ENCODE measurements around the gene RASSF1.

Gene RASSF1

DNA sequence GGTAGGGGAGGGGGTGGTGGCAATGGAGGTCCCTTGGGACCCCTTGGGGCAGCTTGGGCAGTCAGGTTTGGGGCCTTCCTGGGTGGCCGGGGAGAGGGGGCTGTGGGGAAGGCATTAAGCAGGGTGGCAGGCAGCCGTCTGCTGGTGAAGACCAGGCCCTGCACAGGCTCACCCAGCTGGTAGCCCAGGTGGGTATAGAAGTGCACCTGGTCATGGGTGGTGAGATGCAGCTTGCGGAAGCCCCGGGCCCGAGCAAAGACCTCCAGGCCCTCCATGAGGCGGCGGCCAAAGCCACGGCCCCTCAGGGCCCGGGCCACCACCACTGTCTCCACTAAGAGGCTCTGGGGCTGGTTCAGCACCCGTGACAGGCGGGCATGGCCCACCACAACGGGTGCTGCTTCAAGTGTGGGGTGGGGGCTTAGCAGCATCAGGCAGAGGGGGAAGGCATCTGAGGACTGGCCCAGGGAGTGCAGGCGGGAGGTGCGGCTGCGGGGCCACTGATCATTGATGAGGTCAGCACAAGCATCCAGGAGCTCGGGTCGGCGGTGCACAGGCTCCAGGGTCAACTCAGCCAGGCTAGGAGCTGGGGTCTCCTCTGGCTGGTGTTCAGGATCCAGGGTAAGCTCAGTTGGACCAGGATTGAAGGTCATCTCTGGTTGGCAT is 43.8 kb downstream of the RASSF1 start:
- no peak for DNase-seq (ENCODE audit: low read depth, low spot score)
- POLR2A ChIA-PET, result no interaction called here
- CTCF ChIA-PET, result interaction anchor here (1.0 to 3.5 kb wide), 3 partner anchors 18 to 51 kb away, joined by 3 to 12 read pairs (median 4); no protein-coding TSS in a partner anchor
- TF ChIP-seq, protein P1, sequence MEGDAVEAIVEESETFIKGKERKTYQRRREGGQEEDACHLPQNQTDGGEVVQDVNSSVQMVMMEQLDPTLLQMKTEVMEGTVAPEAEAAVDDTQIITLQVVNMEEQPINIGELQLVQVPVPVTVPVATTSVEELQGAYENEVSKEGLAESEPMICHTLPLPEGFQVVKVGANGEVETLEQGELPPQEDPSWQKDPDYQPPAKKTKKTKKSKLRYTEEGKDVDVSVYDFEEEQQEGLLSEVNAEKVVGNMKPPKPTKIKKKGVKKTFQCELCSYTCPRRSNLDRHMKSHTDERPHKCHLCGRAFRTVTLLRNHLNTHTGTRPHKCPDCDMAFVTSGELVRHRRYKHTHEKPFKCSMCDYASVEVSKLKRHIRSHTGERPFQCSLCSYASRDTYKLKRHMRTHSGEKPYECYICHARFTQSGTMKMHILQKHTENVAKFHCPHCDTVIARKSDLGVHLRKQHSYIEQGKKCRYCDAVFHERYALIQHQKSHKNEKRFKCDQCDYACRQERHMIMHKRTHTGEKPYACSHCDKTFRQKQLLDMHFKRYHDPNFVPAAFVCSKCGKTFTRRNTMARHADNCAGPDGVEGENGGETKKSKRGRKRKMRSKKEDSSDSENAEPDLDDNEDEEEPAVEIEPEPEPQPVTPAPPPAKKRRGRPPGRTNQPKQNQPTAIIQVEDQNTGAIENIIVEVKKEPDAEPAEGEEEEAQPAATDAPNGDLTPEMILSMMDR (IDR thresholded peaks at IDR 0.05; ENCODE audit: insufficient read depth, low read length, missing control alignments), result no peak
- H3K4me3 ChIP-seq (ENCODE audit: low read depth, low read length), result no peak overlapping the region

DNA sequence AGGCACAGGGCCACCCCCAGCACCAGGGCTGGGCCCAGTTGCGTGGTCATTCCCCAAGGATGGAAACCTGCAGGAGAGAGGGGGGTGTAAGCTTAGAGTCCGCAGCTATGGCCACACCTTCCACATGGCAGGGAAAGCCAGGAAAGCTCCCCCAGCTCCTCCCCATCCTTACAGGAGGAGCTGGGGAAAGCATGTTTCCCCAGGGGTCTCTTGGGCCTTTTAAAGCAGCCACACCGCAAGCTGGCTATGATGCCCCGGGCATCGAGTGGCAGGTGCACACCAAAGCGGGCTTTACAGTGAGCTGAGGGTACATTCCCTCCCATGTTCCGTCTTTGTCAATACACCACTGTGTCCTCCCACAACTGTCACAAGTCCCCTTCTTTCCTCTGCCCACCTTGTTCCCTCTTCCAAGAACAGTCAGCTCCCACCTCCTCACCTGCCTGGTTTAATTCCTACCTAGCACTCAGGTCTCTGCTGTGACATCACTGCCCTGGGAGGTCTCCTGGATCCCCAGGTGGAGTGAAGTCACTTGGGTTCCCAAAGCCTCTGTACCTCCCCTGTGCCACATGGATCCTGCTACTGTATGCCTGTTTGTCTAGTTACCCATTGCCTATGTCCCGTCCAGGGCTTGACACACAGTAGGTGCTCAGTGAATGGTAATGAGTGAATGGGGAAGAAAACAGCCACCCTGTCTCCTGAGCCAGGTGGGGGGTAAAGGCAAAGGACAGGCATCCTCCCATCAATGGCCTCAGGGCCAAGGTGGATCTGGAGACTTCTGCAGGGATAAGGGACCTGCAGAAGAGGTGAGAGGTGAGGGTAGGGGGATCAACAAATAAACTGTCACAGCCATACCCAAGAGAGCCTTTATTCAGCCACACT is 44.8 kb downstream of the RASSF1 start:
- no peak overlapping the region for H3K4me3 ChIP-seq (ENCODE audit: low read depth, low read length)
- TF ChIP-seq, protein P1 (IDR thresholded peaks at IDR 0.05; ENCODE audit: insufficient read depth, low read length, missing control alignments), result no peak
- CTCF ChIA-PET, result no interaction called here
- POLR2A ChIA-PET, result no interaction called here
- no peak for DNase-seq (ENCODE audit: low read depth, low spot score)

DNA sequence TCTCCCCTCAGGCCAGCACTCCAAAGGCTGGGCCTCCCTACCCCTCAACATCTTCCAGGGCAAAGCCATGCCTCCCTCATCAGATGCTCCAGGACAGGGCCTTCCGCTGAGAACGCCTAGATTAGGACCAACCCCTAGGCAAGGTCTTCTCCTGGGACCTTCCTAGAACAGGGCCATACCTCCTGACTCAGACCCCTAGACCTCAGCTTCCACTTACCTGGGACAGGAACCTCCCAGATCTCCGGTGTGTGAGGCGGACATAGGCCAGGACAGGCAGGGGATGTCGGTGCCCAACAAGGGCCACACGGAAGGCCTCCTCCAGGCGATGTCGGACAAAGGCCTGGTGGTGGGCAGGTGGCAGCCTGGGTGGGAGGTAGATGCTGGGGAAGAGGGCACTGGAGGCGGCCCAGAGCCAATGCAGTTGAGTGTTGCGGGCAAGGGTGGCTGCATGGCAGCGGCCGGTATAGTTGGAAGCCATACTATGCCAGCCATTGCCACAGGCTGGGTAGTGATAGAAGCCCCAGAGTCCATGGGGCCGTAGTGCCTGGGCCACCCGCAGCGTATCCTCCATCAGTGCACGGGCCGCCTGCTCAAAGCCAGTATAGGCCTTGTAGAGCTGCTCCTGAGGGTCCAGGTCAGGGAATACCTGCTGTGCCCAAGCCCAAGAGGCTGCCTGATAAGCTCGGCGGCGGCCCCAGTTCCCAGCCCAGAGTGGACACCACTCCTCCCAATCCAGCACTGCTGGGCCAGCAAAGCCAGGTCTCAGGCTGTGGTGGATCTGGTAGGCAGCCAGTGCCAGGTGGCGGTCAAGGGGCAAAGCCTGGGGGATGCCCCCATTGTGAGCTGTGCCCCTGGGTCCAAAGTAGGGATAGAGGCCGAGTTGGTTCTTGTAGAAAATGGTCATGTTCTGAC is 45.9 kb downstream of the RASSF1 start:
- H3K4me3 ChIP-seq (ENCODE audit: low read depth, low read length), result no peak overlapping the region
- POLR2A ChIA-PET, result no interaction called here
- CTCF ChIA-PET, result interaction anchor here (1.4 kb wide), 1 partner anchor 48 kb away, joined by 3 read pairs; no protein-coding TSS in a partner anchor
- TF ChIP-seq, protein P1 (IDR thresholded peaks at IDR 0.05; ENCODE audit: insufficient read depth, low read length, missing control alignments), result no peak
- DNase-seq (ENCODE audit: low read depth, low spot score), result no peak

DNA sequence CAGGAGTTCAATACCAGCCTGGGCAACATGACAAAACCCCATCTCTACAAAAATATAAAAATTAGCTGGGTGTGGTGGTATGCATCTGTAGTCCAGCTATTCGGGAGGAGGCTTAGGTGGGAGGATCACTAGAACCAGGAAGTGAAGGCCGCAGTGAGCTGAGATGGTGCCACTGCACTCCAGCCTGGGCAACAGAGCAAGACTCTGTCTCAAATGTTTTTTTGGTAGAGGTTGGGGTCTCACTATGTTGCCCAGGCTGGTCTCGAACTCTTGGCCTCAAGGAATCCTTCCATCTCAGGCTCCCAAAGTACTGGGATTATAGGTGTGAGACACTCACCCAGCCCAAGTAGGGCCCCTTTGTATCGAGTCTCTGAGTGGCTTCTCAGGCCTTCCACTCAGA is 46.5 kb downstream of the RASSF1 start:
- POLR2A ChIA-PET, result no interaction called here
- CTCF ChIA-PET, result interaction anchor here (1.0 to 7.0 kb wide), 3 partner anchors 48 to 100 kb away, joined by 3 to 31 read pairs (median 3); no protein-coding TSS in a partner anchor
- TF ChIP-seq, protein P1 (IDR thresholded peaks at IDR 0.05; ENCODE audit: insufficient read depth, low read length, missing control alignments), result no peak
- DNase-seq (ENCODE audit: low read depth, low spot score), result no peak
- no peak overlapping the region for H3K4me3 ChIP-seq (ENCODE audit: low read depth, low read length)

DNA sequence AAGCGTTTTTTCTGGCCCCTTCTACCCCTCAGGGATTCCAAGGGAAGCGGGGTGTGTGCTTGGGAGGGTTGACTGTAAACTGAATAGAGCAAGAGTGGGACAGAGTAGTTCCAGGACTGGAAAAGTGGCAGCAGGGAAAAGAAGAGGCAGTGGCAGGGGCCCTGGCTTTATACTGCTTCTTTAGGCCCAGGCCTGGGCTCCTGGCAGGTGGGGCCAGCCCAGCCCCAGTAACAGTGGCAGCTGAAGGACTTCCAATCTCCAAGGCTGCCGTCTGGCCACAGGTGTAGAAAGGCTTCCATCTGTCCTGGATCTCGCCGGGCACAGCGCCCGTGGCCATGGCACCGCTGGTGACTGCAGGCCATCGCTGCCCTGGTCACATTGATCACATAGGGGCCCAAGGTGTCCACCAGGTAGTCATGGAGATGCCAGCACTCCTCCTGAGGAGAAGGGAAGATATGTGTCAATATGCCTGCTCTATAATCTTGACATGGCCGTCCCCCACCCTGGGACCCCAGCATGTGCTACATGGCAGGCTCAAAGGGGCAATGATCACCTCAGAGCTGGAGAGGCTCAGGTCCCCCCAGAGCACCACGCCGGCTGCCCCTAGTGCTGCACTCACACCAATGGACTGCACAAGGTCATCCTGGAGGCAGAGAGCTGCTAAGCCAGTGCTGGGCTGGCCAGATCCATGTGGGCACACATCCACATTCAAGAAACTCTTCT is 47.4 kb downstream of the RASSF1 start:
- POLR2A ChIA-PET, result interaction anchor here (1.1 to 1.9 kb wide), 2 partner anchors 25 to 34 kb away, joined by 3 to 7 read pairs; partner anchors contain the start of gene TUSC2
- no peak for DNase-seq (ENCODE audit: low read depth, low spot score)
- TF ChIP-seq, protein P1 (IDR thresholded peaks at IDR 0.05; ENCODE audit: insufficient read depth, low read length, missing control alignments), result no peak
- CTCF ChIA-PET, result interaction anchor here (1.0 to 7.0 kb wide), 4 partner anchors 18 to 100 kb away, joined by 3 to 31 read pairs (median 6); no protein-coding TSS in a partner anchor
- no peak overlapping the region for H3K4me3 ChIP-seq (ENCODE audit: low read depth, low read length)

All from AG04449 (cell line).